ENCODE data around the gene MTA1.

MTA1 gene

GRCh38 chr14:105458010-105458409 lies 38.4 kb downstream of the MTA1 start:
- Histone ChIP-seq H3K9me3 (ENCODE audit: insufficient read depth, low read depth, low read length) (no peaks in the 10 kb centered on the region), H3K14ac (ENCODE audit: low read length) (no peak overlapping the region), H2BK12ac (ENCODE audit: low read length) (no peak overlapping the region), H2BK5ac (ENCODE audit: low read depth, low read length, poor library complexity) (no peak overlapping the region), H3K79me2 (ENCODE audit: control insufficient read depth, insufficient read depth, low read length, poor library complexity) (no peaks in the 10 kb centered on the region), H3K36me3 (ENCODE audit: control insufficient read depth in 1 of 2, insufficient read depth in 2 of 2, low read length in 2 of 2) (peaks cover 70 to 72% of the 10 kb centered on the region in 2 experiments), H4K12ac (ENCODE audit: low read depth, low read length) (no peak overlapping the region), H3K4me1 (ENCODE audit: control insufficient read depth in 1 of 2, insufficient read depth in 2 of 2, low read length in 2 of 2) (no peaks in the 10 kb centered on the region), H4K8ac (ENCODE audit: low read depth, low read length) (no peak overlapping the region), H4K91ac (ENCODE audit: low read depth, low read length) (no peak overlapping the region), H3K4me3 (ENCODE audit: low read depth, low read length) (no peak overlapping the region), H3K4ac (ENCODE audit: low read depth, low read length) (no peak overlapping the region), H3K27ac (ENCODE audit: low read depth, low read length) (no peak overlapping the region), H2AFZ (ENCODE audit: insufficient read depth, low read length, poor library complexity) (no peak overlapping the region), H3K18ac (ENCODE audit: low read length) (no peak overlapping the region), H3K9ac (ENCODE audit: low read length) (no peak overlapping the region), H3K27me3 (ENCODE audit: insufficient read depth, low read length) (no peaks in the 10 kb centered on the region), H2BK120ac (ENCODE audit: insufficient read depth, low read length, poor library complexity) (no peak overlapping the region), H2AK5ac (ENCODE audit: low read length) (no peak overlapping the region), H3K4me2 (ENCODE audit: low read length) (no peak overlapping the region), H3K23ac (ENCODE audit: low read length) (no peak overlapping the region), H3K79me1 (ENCODE audit: low read length) (no peaks in the 10 kb centered on the region)
- WGBS (ENCODE audit: extremely low coverage, insufficient coverage, insufficient read length), result no CpG with 5 or more reads among the region's 18 CpGs
- no peak for DNase-seq

DNA sequence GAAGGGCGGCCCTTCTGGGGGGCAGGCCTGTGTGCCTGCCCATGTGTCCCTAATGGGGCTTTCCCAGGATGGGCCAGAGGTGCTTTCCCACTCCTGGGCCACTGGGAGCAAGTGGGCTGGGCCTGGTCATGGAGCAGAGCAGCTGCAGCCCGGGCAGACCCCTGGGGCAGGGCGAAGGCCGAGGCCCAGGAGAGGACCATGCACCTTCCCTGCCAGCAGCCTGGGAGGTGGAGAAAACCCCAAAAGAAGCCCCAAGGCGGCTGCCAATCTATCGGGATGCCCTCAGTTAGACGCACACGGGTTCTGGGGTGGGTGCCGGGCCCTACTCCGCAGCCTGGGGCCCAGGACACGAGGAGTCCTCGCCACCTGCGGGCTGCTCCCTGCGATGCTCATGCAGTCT lies 38.9 kb downstream of the MTA1 start:
- Histone ChIP-seq H2BK5ac (ENCODE audit: low read depth, low read length, poor library complexity) (no peak overlapping the region), H4K12ac (ENCODE audit: low read depth, low read length) (no peak overlapping the region), H3K23ac (ENCODE audit: low read length) (no peak overlapping the region), H3K4me1 (ENCODE audit: control insufficient read depth in 1 of 2, insufficient read depth in 2 of 2, low read length in 2 of 2) (no peaks in the 10 kb centered on the region), H3K9ac (ENCODE audit: low read length) (no peak overlapping the region), H3K27ac (ENCODE audit: low read depth, low read length) (no peak overlapping the region), H3K27me3 (ENCODE audit: insufficient read depth, low read length) (no peaks in the 10 kb centered on the region), H3K9me3 (ENCODE audit: insufficient read depth, low read depth, low read length) (no peaks in the 10 kb centered on the region), H3K14ac (ENCODE audit: low read length) (no peak overlapping the region), H2BK12ac (ENCODE audit: low read length) (no peak overlapping the region), H3K4me2 (ENCODE audit: low read length) (no peak overlapping the region), H4K8ac (ENCODE audit: low read depth, low read length) (no peak overlapping the region), H4K91ac (ENCODE audit: low read depth, low read length) (no peak overlapping the region), H3K79me1 (ENCODE audit: low read length) (no peaks in the 10 kb centered on the region), H3K18ac (ENCODE audit: low read length) (no peak overlapping the region), H3K79me2 (ENCODE audit: control insufficient read depth, insufficient read depth, low read length, poor library complexity) (no peaks in the 10 kb centered on the region), H2BK120ac (ENCODE audit: insufficient read depth, low read length, poor library complexity) (no peak overlapping the region), H3K4ac (ENCODE audit: low read depth, low read length) (no peak overlapping the region), H3K4me3 (ENCODE audit: low read depth, low read length) (no peak overlapping the region), H2AK5ac (ENCODE audit: low read length) (no peak overlapping the region), H3K36me3 (ENCODE audit: control insufficient read depth in 1 of 2, insufficient read depth in 2 of 2, low read length in 2 of 2) (peaks cover 71 to 74% of the 10 kb centered on the region in 2 experiments), H2AFZ (ENCODE audit: insufficient read depth, low read length, poor library complexity) (no peak overlapping the region)
- DNase-seq, result no peak
- WGBS (ENCODE audit: extremely low coverage, insufficient coverage, insufficient read length), result no CpG with 5 or more reads among the region's 14 CpGs

GRCh38 chr14:105460116-105460515 lies 40.5 kb downstream of the MTA1 start:
- no peak overlapping the region for H2AFZ ChIP-seq (ENCODE audit: insufficient read depth, low read length, poor library complexity)
- H3K14ac ChIP-seq (ENCODE audit: low read length), result no peak overlapping the region
- no peak overlapping the region for H3K18ac ChIP-seq (ENCODE audit: low read length)
- no peak overlapping the region for H3K9ac ChIP-seq (ENCODE audit: low read length)
- H2BK120ac ChIP-seq (ENCODE audit: insufficient read depth, low read length, poor library complexity), result no peak overlapping the region
- H3K4me3 ChIP-seq (ENCODE audit: low read depth, low read length), result no peak overlapping the region
- H4K8ac ChIP-seq (ENCODE audit: low read depth, low read length), result no peak overlapping the region
- no CpG with 5 or more reads among the region's 17 CpGs for WGBS (ENCODE audit: extremely low coverage, insufficient coverage, insufficient read length)
- no peak for DNase-seq
- H3K79me2 ChIP-seq (ENCODE audit: control insufficient read depth, insufficient read depth, low read length, poor library complexity), result no peaks in the 10 kb centered on the region
- H3K27me3 ChIP-seq (ENCODE audit: insufficient read depth, low read length), result no peaks in the 10 kb centered on the region
- no peak overlapping the region for H4K12ac ChIP-seq (ENCODE audit: low read depth, low read length)
- H3K4me2 ChIP-seq (ENCODE audit: low read length), result no peak overlapping the region
- H3K79me1 ChIP-seq (ENCODE audit: low read length), result no peaks in the 10 kb centered on the region
- peaks cover under 1% of the 10 kb centered on the region for H3K9me3 ChIP-seq (ENCODE audit: insufficient read depth, low read depth, low read length)
- H3K4ac ChIP-seq (ENCODE audit: low read depth, low read length), result no peak overlapping the region
- H3K23ac ChIP-seq (ENCODE audit: low read length), result no peak overlapping the region
- H3K4me1 ChIP-seq (ENCODE audit: control insufficient read depth in 1 of 2, insufficient read depth in 2 of 2, low read length in 2 of 2), result no peaks in the 10 kb centered on the region
- no peak overlapping the region for H2AK5ac ChIP-seq (ENCODE audit: low read length)
- H2BK5ac ChIP-seq (ENCODE audit: low read depth, low read length, poor library complexity), result no peak overlapping the region
- H3K27ac ChIP-seq (ENCODE audit: low read depth, low read length), result no peak overlapping the region
- H3K36me3 ChIP-seq (ENCODE audit: control insufficient read depth in 1 of 2, insufficient read depth in 2 of 2, low read length in 2 of 2), result peaks cover 75 to 76% of the 10 kb centered on the region in 2 experiments
- H4K91ac ChIP-seq (ENCODE audit: low read depth, low read length), result no peak overlapping the region
- no peak overlapping the region for H2BK12ac ChIP-seq (ENCODE audit: low read length)

DNA sequence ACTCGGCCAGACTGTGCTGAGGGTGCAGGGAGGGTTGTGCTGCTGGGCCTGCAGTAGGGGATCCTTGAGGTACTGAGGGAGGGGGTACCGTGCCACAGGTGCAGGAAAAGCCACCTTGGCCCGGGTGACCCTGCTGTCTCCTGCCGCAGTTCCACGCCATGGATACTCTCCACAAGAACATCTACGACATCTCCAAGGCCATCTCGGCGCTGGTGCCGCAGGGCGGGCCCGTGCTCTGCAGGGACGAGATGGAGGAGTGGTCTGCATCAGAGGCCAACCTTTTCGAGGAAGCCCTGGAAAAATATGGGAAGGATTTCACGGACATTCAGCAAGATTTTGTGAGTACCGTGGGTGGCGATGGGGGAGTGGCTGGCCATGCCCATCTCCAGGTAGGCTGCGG lies 41.0 kb downstream of the MTA1 start:
- no peak overlapping the region for H3K23ac ChIP-seq (ENCODE audit: low read length)
- no CpG with 5 or more reads among the region's 17 CpGs for WGBS (ENCODE audit: extremely low coverage, insufficient coverage, insufficient read length)
- H2AFZ ChIP-seq (ENCODE audit: insufficient read depth, low read length, poor library complexity), result no peak overlapping the region
- peaks cover 75 to 76% of the 10 kb centered on the region in 2 experiments for H3K36me3 ChIP-seq (ENCODE audit: control insufficient read depth in 1 of 2, insufficient read depth in 2 of 2, low read length in 2 of 2)
- H3K79me2 ChIP-seq (ENCODE audit: control insufficient read depth, insufficient read depth, low read length, poor library complexity), result no peaks in the 10 kb centered on the region
- H4K8ac ChIP-seq (ENCODE audit: low read depth, low read length), result no peak overlapping the region
- no peak overlapping the region for H4K12ac ChIP-seq (ENCODE audit: low read depth, low read length)
- H3K4me3 ChIP-seq (ENCODE audit: low read depth, low read length), result no peak overlapping the region
- no peaks in the 10 kb centered on the region for H3K4me1 ChIP-seq (ENCODE audit: control insufficient read depth in 1 of 2, insufficient read depth in 2 of 2, low read length in 2 of 2)
- no peak overlapping the region for H3K14ac ChIP-seq (ENCODE audit: low read length)
- no peak overlapping the region for H3K4me2 ChIP-seq (ENCODE audit: low read length)
- H3K27me3 ChIP-seq (ENCODE audit: insufficient read depth, low read length), result no peaks in the 10 kb centered on the region
- no peak overlapping the region for H3K18ac ChIP-seq (ENCODE audit: low read length)
- peaks cover 3% of the 10 kb centered on the region for H3K9me3 ChIP-seq (ENCODE audit: insufficient read depth, low read depth, low read length)
- no peaks in the 10 kb centered on the region for H3K79me1 ChIP-seq (ENCODE audit: low read length)
- H2AK5ac ChIP-seq (ENCODE audit: low read length), result no peak overlapping the region
- H2BK12ac ChIP-seq (ENCODE audit: low read length), result no peak overlapping the region
- H2BK5ac ChIP-seq (ENCODE audit: low read depth, low read length, poor library complexity), result no peak overlapping the region
- H3K27ac ChIP-seq (ENCODE audit: low read depth, low read length), result no peak overlapping the region
- H3K4ac ChIP-seq (ENCODE audit: low read depth, low read length), result no peak overlapping the region
- no peak for DNase-seq
- H4K91ac ChIP-seq (ENCODE audit: low read depth, low read length), result no peak overlapping the region
- H2BK120ac ChIP-seq (ENCODE audit: insufficient read depth, low read length, poor library complexity), result no peak overlapping the region
- no peak overlapping the region for H3K9ac ChIP-seq (ENCODE audit: low read length)

All from trophoblast cell (in vitro differentiated cells and primary cell).